ENCODE measurements around the gene NLE1.
A peak's percentile ranks its signal among the peaks of the same experiment; 100 is the strongest.
"Not testable (repeated sequence)": the region's sequence is repeated elsewhere in the genome, so short reads cannot be mapped to it uniquely, and the experiment has no call there.

Gene NLE1

DNA sequence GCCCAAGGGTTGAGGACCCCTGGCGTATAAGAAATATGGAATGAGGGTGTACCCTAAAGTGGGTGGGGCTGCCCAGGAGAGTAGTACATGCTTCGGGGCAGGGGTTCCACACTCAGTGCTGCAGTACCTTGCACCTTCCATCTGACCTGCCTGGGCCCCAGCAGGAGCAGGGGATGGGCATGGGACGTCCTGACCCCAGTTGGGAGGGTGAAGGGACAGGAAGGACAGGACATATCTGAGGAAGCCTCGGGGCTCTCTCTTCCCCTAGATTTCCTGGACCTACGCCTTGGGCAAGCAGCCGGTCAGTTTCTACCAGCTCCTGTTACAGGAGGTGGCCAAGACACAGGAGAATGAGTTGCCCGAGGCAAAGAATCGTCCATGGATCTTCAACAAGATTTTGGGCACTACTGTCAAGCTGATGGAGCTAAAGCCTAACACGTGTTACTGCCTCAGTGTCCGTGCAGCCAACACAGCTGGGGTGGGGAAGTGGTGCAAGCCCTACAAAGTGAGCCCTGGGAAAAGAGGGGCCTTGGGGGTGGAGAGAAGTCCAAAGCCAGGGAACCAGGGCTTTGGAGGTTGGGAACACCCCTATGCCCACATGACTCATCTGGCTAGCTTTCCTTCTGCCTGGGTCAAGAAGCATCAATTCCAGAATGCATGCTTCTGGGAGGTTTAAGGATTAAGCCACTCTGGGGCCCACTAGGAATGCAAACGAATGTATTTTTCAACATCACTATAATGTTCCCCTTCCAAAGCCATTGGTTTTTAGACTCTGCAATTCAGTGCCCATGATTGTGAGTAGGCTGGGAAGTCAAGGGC is 12.7 kb downstream of the NLE1 start:
- no peak for DNase-seq (ENCODE audit: low spot score)

DNA sequence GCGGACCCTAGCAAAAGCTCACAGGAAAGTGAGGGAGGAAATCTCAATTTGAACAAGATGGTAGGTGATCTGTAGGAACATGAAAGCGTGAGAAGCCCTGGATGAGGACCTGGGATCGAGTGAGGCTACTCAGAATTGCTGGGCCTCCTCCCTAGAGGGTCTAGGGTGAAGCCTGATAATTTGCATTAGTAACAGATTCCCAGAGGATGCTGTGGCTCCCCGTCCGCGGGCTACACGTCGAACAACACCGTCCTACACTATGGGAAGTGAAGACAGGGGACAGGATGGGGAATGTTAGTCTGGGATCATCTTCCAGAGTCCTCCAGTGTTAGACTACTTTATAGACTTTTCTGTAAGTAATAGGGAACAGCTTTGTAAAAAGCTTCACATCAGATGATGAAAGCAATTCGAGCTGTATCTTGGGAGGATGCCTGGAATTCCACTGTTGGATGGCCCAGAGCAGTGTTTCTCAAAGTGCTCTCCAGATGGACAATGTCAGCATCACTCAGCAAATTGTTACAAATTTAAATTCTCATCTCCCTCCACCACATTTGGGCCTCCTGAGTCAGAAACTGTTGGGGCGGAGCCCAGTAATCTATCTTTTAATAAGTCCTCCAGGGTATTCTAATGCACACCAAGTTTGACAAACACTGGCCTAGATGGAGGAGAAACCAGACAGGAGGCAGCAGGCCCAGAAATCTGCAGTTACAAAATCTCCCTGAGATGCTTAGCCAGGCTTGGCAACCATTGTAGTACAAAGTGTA is 14.2 kb downstream of the NLE1 start:
- no peak for DNase-seq (ENCODE audit: low spot score)

DNA sequence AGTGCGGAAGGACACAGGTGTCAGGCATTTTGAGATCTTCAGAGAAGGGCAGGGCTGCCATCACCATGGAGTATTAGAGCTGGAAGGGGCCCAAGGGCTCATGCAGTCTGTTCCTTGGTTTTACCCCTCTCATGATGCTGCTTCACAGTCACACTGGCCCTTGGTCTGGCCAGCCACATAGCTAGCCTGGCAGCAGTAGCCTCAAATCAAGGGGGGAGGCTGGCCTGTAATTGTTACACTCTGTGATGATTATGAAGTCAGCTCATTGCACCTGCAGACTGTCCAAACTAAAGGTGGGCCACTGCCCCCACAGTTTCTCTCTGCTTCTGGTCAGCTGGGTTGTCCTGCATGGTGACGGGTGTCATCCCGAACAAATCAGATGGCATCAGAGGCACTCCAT is 20.8 kb downstream of the NLE1 start, which contains the start of gene FNDC8:
Gene FNDC8, plus strand, starts transcription at position 301 of the 400 bp plus-strand sequence. Its CDS starts 79 bp downstream, at position 380.
- no peak for DNase-seq (ENCODE audit: low spot score)

DNA sequence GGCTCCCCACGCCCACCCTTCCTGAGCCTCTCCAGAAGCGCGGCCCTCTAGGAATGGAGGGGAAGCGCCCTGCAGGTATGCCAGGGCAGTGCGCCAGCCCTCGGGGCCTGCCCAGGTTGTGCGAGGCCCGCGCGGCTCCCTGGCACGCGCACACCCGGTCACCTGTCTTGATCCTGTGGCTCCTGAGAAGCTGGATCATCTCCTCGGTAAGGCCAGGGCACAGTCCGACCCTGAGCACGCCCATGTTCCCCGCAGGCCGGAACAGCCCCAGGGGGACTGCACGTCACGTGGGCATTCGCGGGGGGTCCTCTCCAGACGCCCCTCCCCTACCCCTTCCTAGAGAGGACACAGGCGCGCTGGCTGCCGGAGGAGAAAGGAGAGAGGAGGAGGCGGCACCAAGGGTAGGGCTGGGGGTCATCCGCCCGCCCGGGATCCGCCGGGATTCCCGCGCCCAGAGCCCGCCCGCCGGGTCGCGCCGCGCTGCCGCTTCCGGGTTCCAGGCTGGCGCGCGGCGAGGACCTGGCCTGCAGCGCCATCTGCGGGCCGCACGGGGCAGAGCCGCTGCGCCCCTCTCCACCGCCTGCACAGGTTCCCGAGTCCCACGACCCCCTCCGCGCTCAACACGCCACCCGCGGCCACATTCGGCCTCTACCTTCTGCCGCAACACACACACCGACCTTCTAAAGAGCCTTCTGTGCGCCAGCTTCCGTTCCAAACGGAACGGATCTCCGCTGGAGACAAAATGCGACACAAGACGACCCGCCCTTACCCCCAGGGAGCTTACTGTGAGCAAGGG is 22.5 kb downstream of the NLE1 start, which contains the start of gene RAD51D:
Gene RAD51D, minus strand, starts transcription at position 491 of the 796 bp plus-strand sequence. Its CDS starts 247 bp downstream, at position 244.
- peak; percentile 88 for DNase-seq (ENCODE audit: low spot score)

DNA sequence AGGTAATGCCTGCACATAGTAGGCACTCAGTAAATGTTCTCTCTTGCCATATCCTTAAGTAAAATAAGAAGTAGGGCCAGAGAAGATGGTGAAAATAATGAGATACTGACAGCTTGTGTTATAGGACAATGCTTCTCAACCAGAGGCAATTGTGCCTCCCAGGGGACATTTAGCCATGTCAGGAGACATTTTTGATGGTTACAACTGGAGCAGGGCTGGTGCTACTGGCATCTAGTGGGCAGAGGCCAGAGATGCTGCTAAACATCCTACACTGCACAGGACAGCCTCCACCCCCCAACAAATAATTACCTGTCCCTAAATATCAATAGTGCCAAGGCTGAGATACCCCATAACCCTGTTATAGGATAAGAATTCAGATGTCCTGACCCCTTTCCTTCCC is 24.1 kb downstream of the NLE1 start:
- no peak for DNase-seq (ENCODE audit: low spot score)

DNA sequence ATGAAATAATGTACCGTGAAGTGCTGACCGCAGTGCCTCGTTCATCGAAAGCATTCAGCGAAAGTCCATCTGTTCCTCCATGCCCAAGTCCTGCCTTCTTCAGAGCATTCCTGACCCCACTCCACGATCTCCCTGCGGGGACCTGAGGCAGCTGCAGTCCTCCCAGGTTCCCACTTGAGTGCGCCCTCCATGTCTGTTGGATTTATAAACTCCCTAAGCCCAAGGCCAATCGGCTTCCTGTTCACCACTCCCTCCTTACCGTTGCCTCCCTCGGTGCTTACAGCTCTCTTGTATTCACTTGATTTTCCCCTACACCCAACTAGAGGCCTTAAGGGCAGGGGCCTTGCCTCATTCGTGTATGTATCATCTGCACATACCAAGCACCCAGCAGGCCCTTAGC is 25.3 kb downstream of the NLE1 start:
- no peak for DNase-seq (ENCODE audit: low spot score)

DNA sequence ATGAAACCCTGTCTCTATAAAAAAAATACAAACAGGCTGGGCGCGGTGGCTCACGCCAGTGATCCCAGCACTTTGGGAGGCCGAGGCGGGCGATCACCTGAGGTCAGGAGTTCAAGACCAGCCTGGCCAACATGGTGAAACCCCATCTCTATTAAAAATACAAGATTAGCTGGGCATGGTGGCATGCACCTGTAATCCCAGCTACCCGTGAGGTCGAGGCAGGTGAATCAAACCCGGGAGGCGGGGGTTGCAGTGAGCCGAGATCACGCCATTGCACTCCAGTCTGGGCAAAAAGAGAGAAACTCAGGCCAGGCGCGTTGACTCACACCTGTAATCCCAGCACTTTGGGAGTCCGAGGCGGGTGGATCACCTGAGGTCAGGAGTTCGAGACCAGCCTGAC is 31.3 kb downstream of the NLE1 start:
- not testable (repeated sequence) for DNase-seq (ENCODE audit: low spot score)

DNA sequence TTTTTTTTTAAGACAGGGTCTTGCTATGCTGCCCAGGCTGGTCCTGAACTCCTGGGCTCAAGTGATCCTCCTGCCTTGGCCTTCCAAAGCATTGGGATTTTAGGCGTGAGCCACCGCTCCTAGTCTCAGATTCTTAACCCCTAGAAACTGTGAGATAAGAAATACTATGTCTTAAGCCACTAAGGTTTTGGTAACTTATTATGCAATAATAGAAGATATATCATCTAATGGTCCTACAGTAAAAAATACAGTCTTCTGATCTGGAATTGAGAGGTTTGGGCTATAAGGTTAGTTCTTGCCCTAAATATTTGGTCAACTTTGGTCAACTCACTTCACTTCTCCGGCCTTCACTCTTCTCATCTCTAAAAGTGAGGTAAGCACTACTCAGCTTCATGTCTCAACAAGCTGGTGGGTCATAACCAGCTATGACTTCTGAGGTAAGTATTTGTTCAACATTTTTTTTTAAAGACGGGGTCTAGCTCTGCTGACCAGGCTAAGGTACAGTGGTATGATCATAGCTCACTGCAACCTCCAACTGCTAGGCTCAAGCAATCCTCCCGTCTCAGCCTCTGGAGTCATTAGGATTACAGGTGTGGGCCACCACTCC is 37.2 kb downstream of the NLE1 start:
- DNase-seq (ENCODE audit: low spot score): no peak

DNA sequence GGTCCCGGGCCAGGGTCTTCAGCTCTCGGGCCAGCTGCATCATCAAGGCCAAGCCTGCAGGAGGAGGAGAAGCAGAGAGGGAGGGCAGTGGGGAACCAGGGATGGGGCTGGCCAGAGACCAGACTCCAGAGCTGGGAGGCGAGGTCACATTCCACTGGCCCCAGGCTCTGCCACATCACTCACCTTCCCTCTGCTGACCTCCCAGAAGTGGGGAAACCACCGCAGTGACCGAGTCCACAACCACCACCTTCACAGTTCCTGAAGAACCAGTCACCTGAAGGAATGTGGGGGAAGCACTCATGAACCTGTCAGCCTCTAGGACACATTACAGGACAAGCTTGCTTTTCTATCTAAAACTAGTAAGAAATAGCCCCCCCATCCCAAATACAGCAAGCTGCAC is 38.8 kb downstream of the NLE1 start:
- no peak for DNase-seq (ENCODE audit: low spot score)

DNA sequence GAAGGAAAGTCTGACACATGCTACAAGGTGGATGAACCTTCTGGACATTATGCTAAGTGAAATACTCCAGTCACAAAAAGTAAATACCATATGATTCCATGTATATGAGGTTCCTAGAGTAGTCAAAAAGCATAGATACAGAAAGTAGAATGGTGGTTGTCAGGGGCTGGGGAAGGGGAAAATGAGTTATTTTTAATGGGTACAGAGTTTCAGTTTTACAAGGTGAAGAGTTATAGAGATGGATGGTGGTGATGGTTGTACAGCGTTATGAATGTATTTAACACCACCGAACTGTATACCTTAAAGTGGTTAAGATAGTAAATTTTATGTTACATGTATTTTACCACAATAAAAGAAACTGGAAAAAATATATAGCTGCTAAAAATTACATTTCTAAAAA is 40.4 kb downstream of the NLE1 start:
- no peak for DNase-seq (ENCODE audit: low spot score)

DNA sequence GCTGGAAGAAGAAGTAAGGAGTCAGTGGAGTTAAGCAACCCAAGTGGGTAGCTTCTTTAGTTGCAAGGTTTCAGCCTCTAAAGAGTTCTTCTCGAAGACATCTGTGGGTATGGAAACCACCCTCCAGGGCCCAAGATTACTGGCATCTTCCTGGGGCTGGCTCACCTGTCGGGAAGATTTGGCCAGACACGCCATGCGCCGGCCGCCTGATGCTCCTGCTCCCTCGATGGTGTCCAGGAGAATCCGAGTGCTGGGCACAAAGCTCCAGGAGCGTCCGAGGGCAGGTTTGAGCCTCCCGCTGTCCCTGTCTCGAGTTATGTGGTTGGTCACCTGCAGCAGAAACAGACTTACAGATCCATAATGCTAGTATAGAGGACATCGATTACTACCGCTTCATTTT is 41.1 kb downstream of the NLE1 start:
- no peak for DNase-seq (ENCODE audit: low spot score)

DNA sequence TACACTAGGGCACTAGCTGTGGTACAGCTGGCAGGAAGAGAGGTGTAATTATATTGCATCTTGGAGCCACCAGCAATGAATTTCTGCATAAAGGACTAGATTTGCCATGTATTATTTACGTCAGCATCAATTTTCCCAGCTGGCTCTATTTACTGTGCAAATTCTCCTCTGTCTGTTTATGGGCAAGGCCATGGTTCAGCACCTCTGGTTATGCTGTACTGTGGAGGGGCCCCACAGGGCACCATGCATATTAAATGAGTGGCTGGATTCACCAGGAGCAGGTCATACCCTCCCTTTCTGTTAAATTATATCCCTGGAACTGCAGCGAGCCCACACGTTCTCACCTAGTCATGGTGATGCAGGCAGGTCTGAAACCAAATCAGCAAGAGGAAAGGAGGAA is 42.2 kb downstream of the NLE1 start:
- no peak for DNase-seq (ENCODE audit: low spot score)

DNA sequence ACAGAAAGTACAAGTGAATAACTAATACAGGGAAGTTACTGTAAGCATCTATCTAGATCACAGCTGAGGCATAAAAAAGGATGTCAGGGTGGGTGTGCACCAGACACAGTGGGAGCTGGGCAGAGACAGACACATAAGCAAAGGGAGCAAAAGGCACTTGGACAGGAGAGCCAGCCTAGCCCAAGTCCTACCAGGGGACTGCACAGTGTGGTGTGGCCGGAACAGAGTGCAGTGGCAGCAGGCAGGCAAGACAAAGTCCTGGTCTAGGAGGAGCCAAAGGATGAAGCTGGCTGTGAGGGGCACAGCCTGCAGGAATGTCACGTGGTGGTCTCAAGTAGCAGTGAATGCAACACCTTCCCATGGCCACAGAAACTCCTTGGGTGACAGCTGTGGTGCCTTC is 44.3 kb downstream of the NLE1 start:
- DNase-seq (ENCODE audit: low spot score): no peak

DNA sequence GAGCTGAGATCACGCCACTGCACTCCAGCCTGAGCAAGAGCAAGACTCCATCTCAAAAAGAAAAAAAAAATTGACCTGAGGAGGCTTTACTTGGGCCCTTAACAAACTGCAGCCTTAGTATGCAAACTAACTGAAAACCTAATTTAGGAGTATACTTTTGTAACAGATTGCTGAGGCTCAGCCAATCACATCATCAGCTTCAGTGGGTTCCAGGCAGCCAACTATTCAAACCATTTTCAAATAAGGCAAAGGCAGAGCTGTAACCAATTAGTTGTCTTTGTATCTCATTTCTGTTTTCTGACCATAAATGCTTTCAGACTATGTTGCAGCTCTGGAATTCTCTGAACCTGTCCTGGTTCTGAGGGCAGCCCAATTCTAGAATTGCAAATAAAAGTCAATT is 46.4 kb downstream of the NLE1 start:
- no peak for DNase-seq (ENCODE audit: low spot score)

DNA sequence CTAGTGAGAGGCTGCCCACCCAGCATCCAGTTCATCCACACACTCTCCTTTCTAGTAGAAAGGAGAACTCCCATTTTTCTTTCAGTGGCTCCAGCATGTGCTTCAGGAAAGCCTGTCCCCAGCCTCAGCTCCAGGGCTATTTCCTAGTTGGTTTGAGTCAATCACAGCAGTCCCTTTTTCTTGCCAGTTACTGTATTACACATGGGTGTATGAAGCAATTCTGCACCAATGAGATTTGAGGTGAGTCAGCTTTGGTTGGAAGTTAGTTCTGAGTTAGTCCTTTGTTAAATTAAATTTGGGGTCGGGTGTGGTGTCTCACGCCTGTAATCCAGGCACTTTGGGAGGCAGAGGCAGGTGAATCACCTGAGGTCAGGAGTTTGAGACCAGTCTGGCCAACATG is 47.2 kb downstream of the NLE1 start:
- no peak for DNase-seq (ENCODE audit: low spot score)

DNA sequence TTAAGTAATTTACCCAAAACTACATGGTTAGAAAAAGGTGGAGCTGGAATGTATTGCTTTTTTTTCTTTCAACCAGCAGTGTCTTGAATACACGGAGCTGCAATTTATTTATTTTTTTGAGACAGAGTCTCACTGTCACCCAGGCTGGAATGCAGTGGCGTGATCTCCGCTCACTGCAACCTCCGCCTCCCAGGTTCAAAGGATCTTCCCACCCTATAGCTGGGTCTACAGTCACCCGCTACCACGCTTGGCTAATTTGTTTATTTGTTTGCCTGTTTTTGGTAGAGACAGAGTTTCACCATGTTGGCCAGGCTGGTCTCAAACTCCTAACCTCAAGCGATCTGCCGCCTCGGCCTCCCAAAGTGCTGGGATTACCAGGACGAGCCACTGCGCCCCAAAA is 51.4 kb downstream of the NLE1 start:
- not testable (repeated sequence) for DNase-seq (ENCODE audit: low spot score)

DNA sequence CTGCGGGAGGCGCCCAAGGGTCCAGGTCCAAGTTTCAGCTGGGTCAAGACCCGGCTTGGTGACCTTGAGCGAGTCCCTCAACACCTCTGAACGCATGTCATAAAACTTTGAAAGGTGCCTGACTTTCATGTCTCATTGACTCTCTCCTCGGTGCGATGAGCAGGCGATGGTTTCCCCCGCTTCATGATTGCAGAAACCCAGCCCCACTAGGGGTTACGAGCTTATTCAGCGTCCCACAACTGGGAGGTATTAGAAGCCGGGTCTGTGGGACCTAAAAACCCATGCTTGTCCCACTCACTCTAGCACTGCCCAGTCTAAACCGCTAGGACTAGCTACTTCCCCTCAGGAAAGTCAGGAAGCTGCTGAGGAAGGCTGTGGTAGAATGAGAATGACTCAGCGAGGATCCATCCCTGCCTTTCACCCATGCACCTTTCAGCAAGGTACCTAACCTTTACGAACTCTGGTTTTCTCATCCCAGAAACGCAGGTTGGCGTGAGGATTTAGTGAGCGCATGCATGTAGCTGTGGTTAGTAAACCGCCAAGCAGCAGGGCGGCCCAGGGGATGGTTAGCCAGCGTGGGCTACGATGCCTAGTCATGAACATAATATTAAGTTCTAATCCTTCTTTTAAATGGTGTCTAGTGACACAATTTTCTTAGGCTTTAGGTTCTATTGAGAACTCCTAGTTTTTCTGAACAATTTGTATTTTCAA is 52.4 kb downstream of the NLE1 start:
- DNase-seq (ENCODE audit: low spot score): no peak

DNA sequence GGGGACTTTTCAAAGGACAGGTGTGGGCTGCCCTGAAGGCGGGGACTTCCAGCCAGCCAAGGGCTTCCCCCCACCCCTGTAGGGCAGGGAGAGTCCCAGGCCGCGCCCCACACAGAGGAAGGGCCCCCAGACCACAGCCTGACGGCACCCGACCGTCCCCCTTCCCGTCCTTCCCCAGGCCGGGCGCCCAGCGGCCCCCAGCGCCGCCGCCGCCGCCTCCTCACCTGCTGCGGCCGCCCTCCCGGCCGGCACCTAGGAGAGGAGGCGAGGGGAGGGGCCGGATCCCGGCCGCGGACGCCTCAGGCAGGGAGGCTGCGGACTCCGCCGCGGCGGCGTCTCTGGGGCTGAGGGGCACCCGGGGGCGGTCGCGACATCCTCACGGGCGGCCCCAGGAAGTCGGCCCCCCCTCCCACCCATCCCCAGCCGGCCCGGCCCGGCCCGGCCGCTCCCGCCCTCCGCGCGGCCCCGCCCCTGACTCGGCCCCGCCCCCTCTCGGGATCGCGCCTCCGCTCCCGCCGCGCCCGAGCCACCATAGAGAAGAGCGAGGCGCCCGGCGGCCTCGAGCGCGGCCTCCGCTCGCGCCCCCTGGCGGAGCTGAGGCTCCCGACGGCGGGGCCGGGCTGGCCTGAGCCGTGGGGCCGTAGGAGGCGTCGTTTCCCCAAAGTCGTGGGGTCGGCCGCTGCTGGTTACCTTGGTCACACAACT is 53.1 kb downstream of the NLE1 start:
- peak; percentile 70 for DNase-seq (ENCODE audit: low spot score)

DNA sequence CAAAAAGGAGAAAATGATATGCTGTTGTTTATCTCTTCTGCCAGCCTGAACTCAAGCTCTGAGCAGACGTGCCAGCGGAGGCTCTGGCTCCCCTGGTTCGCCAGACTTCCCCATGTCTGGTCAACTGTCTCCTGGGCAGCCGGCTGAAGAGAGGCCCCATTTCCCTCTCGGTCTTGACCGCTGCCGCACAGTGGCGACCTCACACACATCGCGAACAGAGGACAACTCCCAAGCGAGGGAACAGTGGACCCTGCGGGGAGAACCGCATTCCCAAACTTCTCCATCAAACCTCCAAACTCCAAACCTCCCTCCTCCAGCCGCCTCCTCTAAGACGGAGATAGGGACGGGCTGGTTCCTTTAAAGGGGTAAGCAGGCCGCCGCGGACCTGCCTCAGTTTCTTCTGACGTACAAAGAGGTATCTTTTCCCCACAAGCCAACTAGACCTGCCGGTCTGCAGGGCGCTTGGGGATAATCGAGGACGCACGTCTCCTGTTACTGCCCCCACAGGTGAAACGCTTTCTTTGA is 53.7 kb downstream of the NLE1 start:
- DNase-seq (ENCODE audit: low spot score): peak; percentile 42
